Small intestine (tissue), 7 donors: Measurements from ENCODE around the gene GNAI3. TPM values are rescaled to one million over a fixed set of nuclear protein-coding genes. Genes with fewer than 3 reads are reported as not detected.

Experiments used
- DNase-seq, 2 donors: peaks; one replicate each; pipeline versions ENCODE4 v3.0.0 to v3.0.0-alpha.2; 2013
- FAIRE-seq: peaks from 2 replicates; lab custom pipeline; 2012; peaks lifted over from hg19 to GRCh38; lab: Jason Lieb, UNC
- H3K27ac ChIP-seq, 3 donors: one replicate each; pipeline ENCODE4 v1.5.1; 2013; ENCODE audit warnings: low read length in 2 of 3, mild to moderate bottlenecking in 2 of 3, control low read depth in 1 of 3, inconsistent platforms in 1 of 3, low read depth in 1 of 3, moderate library complexity in 1 of 3
- H3K27me3 ChIP-seq, 3 donors: one replicate each; pipeline ENCODE4 v1.6.1; 2013; ENCODE audit warnings: low read length in 3 of 3, inconsistent platforms in 1 of 3; ENCODE audit not compliant: control insufficient read depth in 3 of 3, insufficient read depth in 3 of 3
- H3K36me3 ChIP-seq, 3 donors: one replicate each; pipeline ENCODE4 v1.6.1; 2013; ENCODE audit warnings: low read length in 3 of 3, inconsistent platforms in 1 of 3, low read depth in 1 of 3, mild to moderate bottlenecking in 1 of 3, moderate library complexity in 1 of 3; ENCODE audit not compliant: control insufficient read depth in 3 of 3, insufficient read depth in 2 of 3
- H3K4me1 ChIP-seq, 3 donors: one replicate each; pipeline ENCODE4 v1.6.1; 2013; ENCODE audit warnings: low read length in 2 of 3, inconsistent platforms in 1 of 3, low read depth in 1 of 3, mild to moderate bottlenecking in 1 of 3, moderate library complexity in 1 of 3; ENCODE audit not compliant: control insufficient read depth in 3 of 3, insufficient read depth in 2 of 3
- H3K4me3 ChIP-seq, 3 donors: one replicate each; pipeline ENCODE4 v1.5.1; 2013; ENCODE audit warnings: low read length in 3 of 3, control low read depth in 1 of 3, inconsistent platforms in 1 of 3, low read depth in 1 of 3, mild to moderate bottlenecking in 1 of 3, moderate library complexity in 1 of 3
- H3K9me3 ChIP-seq, 2 donors: one replicate each; pipeline ENCODE4 v1.6.1; 2013; ENCODE audit warnings: low read depth in 1 of 2, low read length in 1 of 2; ENCODE audit not compliant: control insufficient read depth in 2 of 2, insufficient read depth in 1 of 2
- WGBS, 3 donors: extraction: QIAGEN DNeasy Blood & Tissue Kit; methylation state at CpG; one replicate each; pipeline ENCODE4 v1.1.7; 2013; 5-methylcytosine and 5-hydroxymethylcytosine counted together
- polyA plus RNA-seq, 4 donors: library from polyadenylated mRNA; stranded (reverse) in 3 of 4; unstranded in 1 of 4; fragments of 200-250 nt in 3 of 4; fragments of 120-200 nt in 1 of 4; gene quantifications; one replicate each; pipeline versions ENCODE4 v1.2.1 to v1.2.3, GENCODE V29; 2013
- donor health status: healthy with polysubstance abuse.
- donor health status: control.
- donor health status: control.
- donor health status: Bipolar disorder and iron deficiency.
- donor health status: healthy.

Gene GNAI3
- polyA plus RNA-seq, 4 donors = 3.0 to 7.4 (median 4.1) TPM

DNA sequence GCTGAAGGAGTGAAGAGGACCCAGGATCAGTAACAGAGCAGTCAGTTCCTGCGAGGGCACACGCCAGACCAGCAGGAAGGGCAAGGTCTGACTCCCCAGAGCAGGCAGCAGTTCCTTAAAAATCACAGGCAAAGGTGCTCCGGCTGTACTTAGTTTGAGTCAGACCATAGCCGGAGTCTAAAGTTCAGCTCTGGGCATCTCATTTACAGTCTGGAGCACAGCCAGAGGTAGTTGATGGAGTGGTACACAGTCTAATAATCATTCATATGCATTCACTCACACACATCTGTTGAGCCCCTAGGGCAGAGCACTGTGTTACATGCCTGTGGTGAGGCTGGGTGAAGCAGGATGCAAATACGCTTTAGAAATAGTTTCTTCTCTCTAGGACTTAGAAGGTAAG, 31.5 kb upstream of the GNAI3 start:
- Histone ChIP-seq H3K4me3 (no peak overlapping the region), H3K27me3 (peaks cover 0 to 12% (median 0%) of the 10 kb centered on the region in 3 donors), H3K4me1 (peaks cover 0 to 7% (median 2%) of the 10 kb centered on the region in 3 donors), H3K9me3 (no peaks in the 10 kb centered on the region), H3K27ac (peak overlapping the region; percentile 21 to 87 (median 66)), H3K36me3 (no peaks in the 10 kb centered on the region)
- peak; percentile 83 to 97 for DNase-seq
- 16 to 57% (median 40%) methylated on average over 5 of the region's 5 CpGs for WGBS, 3 donors
- no peak for FAIRE-seq

DNA sequence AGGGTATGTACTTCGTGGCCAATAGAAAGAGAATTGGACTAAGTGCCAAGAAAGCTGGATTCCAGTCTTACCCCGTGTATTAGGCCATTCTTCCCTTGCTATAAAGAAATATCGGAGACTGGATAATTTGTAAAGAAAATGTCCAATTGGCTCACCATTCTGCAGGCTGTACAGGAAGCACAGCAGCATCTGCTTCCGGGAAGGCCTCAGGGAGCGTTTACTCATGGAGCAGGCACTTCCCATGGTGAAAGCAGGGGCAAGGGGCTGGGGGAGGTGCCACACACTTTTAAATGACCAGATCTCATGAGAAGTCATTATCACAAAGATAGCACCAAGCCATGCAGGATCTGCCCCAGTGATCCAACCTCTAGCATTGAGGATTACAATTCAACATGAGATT, 31.1 kb upstream of the GNAI3 start:
- Histone ChIP-seq H3K9me3 (no peaks in the 10 kb centered on the region), H3K27me3 (peaks cover 0 to 17% (median 0%) of the 10 kb centered on the region in 3 donors)
- FAIRE-seq = no peak

DNA sequence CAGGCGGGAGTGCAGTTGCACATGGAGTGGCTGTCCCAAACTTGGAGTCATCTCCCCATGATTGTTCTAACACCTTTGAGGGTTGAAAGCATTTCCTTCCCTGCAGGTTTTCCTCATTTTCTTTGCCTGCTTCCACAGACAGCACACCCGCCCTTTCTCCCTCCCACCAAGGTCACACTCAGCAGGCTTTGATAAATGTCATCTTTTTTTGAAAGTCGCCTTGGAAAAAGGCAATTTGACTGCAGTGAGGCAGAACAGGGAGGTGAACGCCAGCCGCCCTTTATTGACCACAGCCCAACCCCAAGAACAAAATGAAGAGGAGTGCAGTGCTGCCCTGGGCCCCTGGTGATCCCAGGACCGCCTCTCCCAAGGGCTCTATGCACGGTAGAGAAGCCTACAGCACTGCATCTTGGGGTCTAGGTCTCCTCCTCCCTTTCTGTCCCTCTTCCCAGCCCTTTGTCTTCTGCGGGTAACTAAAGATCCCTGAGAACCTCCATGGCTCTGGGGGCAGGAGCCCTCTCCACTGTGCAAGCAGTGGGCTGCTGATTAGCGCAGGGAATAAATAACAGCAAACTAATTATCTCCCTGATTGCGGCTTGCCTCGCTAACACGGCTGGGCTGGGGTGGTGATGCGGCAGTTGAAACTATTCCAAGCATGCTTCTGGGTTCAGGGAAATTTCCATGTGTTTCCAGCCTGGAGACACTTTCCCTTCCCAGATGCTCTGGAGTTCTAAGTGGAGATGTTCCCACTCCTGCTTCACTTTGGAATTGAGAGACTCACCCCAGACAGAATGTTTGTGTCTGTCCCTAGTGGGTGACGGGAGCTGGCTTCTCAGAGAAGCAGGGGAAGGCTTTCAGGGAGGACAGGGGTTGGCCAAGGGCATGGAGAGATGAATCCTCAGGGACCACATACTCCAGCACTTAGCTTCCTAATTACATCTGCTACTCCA, 27.1 kb upstream of the GNAI3 start:
- DNase-seq (no peak), FAIRE-seq (no peak)
- H3K9me3 ChIP-seq = no peaks in the 10 kb centered on the region
- no peaks in the 10 kb centered on the region for H3K36me3 ChIP-seq
- H3K27me3 ChIP-seq = peaks cover 0 to 19% (median 0%) of the 10 kb centered on the region in 3 donors
- no peak overlapping the region for H3K4me3 ChIP-seq
- no peak overlapping the region for H3K27ac ChIP-seq
- H3K4me1 ChIP-seq = peaks cover 0 to 7% (median 2%) of the 10 kb centered on the region in 3 donors
- WGBS, 3 donors = 70 to 83% (median 81%) methylated on average over 14 of the region's 14 CpGs

More for the DNA sequence above, 31.1 kb upstream of the GNAI3 start:
- Histone ChIP-seq H3K4me3 (no peak overlapping the region), H3K4me1 (peaks cover 0 to 7% (median 2%) of the 10 kb centered on the region in 3 donors), H3K27ac (no peak overlapping the region), H3K36me3 (no peaks in the 10 kb centered on the region)
- DNase-seq = no peak
- 42 to 76% (median 60%) methylated on average over 5 of the region's 5 CpGs for WGBS, 3 donors

DNA sequence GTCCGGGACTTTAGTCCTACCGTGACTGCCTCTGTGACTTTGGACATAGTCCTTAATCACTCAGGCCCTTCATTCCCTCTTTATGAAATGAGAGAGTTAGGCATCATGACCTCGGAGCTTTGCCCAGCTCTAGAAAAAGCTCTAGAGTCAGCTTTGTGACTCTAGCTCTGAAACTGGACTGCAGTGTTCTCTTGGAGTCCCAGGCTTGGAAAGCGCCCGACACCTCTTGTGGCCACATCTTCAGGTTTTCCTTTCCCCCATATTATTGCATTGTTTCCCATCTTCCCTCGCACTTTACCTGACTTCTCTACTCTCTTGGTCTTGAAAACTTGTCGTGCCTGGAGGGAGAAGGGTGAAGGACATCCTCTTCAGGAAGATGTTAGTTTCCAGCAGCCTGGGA, 26.4 kb upstream of the GNAI3 start:
- Histone ChIP-seq H3K9me3 (no peaks in the 10 kb centered on the region), H3K4me1 (peaks cover 0 to 3% (median 2%) of the 10 kb centered on the region in 3 donors), H3K27ac (no peak overlapping the region), H3K4me3 (no peak overlapping the region), H3K36me3 (no peaks in the 10 kb centered on the region), H3K27me3 (peaks cover 0 to 19% (median 0%) of the 10 kb centered on the region in 3 donors)
- DNase-seq (no peak), FAIRE-seq (no peak)
- 81 to 89% (median 85%) methylated on average over 7 of the region's 7 CpGs for WGBS, 3 donors

DNA sequence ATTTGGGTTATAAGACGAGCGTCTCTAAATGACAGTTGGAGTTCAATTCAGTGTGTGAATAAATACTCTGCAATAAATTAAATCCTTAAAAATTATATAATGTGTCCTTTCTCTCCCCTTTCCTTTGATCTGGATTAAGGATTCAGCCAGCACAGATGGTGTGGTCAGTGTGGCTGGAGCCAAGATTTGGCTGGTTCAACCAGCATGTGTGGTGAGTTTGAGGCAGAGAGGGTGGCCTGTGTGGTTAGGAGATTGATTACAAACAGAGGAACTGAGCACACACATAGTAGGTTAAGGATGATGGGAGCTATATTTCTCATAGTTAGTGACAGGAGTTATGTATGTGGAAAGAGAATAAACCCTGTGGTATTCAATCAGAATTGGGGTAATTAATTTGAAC, 24.7 kb upstream of the GNAI3 start:
- H3K4me1 ChIP-seq = no peaks in the 10 kb centered on the region
- no peak overlapping the region for H3K4me3 ChIP-seq
- H3K9me3 ChIP-seq = no peaks in the 10 kb centered on the region
- 91 to 96% (median 96%) methylated on average over 2 of the region's 2 CpGs for WGBS, 3 donors
- H3K27me3 ChIP-seq = peaks cover 0 to 19% (median 0%) of the 10 kb centered on the region in 3 donors
- FAIRE-seq = no peak
- DNase-seq = no peak
- no peak overlapping the region for H3K27ac ChIP-seq
- no peaks in the 10 kb centered on the region for H3K36me3 ChIP-seq

DNA sequence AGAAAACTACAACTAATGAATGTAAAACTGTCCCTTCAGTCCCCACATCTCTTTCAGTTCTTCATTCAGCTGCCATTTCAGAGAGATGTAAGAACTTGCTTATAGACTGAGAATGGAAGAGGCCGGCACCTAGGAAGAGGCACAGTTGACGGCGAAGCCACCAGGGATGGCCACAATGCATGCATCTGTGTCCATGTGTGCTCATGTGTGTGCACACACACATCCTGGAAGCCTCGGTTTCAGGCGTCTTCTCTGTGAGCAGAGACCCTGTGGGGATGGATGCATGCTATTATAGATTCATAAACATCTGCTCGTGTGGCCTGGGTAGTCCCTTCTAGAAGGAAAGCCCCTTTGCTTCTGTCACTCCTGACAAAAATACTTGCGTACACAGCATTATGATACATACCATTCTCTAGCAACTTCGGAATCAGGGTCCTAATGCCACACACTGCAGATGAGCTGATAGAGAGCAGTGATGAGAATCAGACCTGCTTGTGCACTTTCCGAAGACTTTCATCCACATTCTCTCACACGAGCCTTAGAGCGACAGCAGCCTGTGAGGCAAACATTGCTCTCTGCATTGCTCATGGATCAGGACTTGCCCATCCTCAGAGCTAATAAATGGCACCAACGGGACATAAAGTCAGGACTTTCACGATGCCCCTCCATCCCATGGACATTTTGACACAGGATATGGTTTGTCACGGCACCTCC, 21.2 kb upstream of the GNAI3 start:
- Histone ChIP-seq H3K27ac (no peak overlapping the region), H3K4me1 (no peaks in the 10 kb centered on the region), H3K9me3 (no peaks in the 10 kb centered on the region), H3K36me3 (no peaks in the 10 kb centered on the region), H3K4me3 (no peak overlapping the region), H3K27me3 (peaks cover 0 to 3% (median 0%) of the 10 kb centered on the region in 3 donors)
- no peak for FAIRE-seq
- no peak for DNase-seq
- 77 to 86% (median 81%) methylated on average over 14 of the region's 14 CpGs for WGBS, 3 donors

DNA sequence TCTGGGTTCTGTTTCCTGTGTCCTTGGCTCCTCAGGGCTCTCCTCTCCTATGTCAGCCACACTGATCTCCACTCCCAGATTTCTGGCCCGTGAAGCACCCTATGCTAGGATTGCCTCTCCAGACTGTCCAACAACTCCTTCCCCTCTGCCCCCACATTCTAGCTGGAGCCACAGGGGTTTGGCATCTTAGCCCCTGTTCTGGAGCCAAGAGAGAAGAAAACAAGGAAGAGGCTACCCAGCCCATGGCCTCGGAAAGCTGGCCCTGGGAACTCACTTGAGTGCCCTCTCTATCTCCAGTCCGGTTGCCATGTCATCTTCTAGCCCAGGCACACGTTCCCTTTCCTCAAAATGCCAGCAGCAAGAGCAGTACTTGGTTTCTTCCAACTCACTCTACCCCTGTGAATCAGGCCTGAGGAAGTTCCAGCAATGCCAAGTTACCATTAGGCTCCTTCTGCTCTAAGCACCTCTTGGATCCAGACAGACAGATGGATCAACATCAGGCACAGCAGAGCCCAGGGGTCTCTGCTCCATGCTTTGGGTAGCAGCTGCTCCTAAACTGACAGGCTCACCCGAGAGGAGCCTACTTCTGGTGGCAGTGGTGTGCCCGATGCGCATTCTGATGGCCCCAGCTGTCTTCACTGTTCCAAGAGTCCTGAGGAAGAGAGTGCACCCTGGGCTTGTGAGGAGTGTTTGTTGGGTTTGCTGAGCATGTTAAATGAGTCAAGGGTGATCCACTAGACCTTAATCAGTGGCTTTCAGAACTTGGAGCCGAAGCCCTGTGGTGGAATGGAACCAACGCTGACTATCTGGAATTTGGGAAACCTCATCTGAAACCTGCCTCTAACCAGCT, 20.3 kb upstream of the GNAI3 start:
- Histone ChIP-seq H3K4me3 (no peak overlapping the region), H3K9me3 (no peaks in the 10 kb centered on the region), H3K27me3 (no peaks in the 10 kb centered on the region), H3K27ac (no peak overlapping the region), H3K36me3 (no peaks in the 10 kb centered on the region), H3K4me1 (peaks cover 0 to 5% (median 0%) of the 10 kb centered on the region in 3 donors)
- no peak for DNase-seq
- no peak for FAIRE-seq
- 85 to 88% (median 87%) methylated on average over 9 of the region's 9 CpGs for WGBS, 3 donors

DNA sequence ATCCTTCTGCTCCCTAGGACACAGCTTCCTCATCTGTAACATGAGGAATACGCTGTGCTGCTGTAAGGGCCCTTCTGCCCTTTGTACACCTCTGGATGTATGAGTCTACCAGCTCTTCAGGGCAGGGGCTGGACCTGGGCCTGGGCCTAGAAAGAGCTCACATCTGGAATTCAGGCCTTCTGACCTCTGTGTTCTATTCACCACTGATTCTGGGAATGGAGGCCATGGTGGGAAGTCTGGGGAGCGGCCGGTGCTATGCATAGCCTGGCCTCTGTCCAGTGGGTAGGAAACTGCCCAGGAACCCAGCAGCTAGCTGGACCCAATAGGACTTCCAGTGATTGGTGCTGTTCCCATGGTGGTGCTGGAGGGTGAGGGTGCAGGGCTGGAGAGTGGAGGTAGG, 19.7 kb upstream of the GNAI3 start:
- 87 to 90% (median 87%) methylated on average over 3 of the region's 3 CpGs for WGBS, 3 donors

More for the DNA sequence above, 19.7 kb upstream of the GNAI3 start:
- no peaks in the 10 kb centered on the region for H3K27me3 ChIP-seq
- FAIRE-seq = no peak
- H3K27ac ChIP-seq = no peak overlapping the region
- no peaks in the 10 kb centered on the region for H3K36me3 ChIP-seq
- no peak for DNase-seq
- H3K4me3 ChIP-seq = no peak overlapping the region
- H3K4me1 ChIP-seq = peaks cover 0 to 5% (median 0%) of the 10 kb centered on the region in 3 donors
- H3K9me3 ChIP-seq = no peaks in the 10 kb centered on the region
